Stimulated activated naive B cell treated with anti-CD40 and anti-IgM and Interleukin-4, amounts not matched to agents 10 μg/mL and 1 μg/mL and 100 μg/mL, for 72 hours (primary cell): ENCODE data around the gene GZMH.
"Not testable (repeated sequence)": the region's sequence is repeated elsewhere in the genome, so short reads cannot be mapped to it uniquely, and the experiment has no call there.

Source experiments
- ATAC-seq, 2 donors: fragments of 150-1000 bp; cut with Tn5 transposase; replicated peaks; 2 replicates each; pipeline ENCODE4 v1.10.0; 2021; ENCODE audit warnings: moderate library complexity in 1 of 2
- DNase-seq: peaks from one replicate; pipeline ENCODE4 v3.0.0; 2021
- H3K27ac Mint-ChIP-seq: one replicate; pipeline ENCODE4 v1.8.0; 2022; ENCODE audit warnings: mild to moderate bottlenecking, mixed read lengths
- H3K27me3 Mint-ChIP-seq, 2 donors: one replicate each; pipeline ENCODE4 v1.8.0; 2022; ENCODE audit warnings: mixed read lengths in 2 of 2
- H3K36me3 Mint-ChIP-seq, 2 donors: one replicate each; pipeline ENCODE4 v1.8.0; 2022; ENCODE audit warnings: mixed read lengths in 2 of 2, mild to moderate bottlenecking in 1 of 2
- H3K4me1 Mint-ChIP-seq, 2 donors: one replicate each; pipeline ENCODE4 v1.8.0; 2022; ENCODE audit warnings: mixed read lengths in 2 of 2, mild to moderate bottlenecking in 1 of 2
- H3K4me3 Mint-ChIP-seq, 2 donors: one replicate each; pipeline ENCODE4 v1.8.0; 2022; ENCODE audit warnings: mild to moderate bottlenecking in 2 of 2, mixed read lengths in 2 of 2, moderate library complexity in 1 of 2
- H3K9me3 Mint-ChIP-seq, 2 donors: one replicate each; pipeline ENCODE4 v1.8.0; 2022; ENCODE audit warnings: mixed read lengths in 2 of 2, mild to moderate bottlenecking in 1 of 2

The GZMH gene

GRCh38 chr14:24613241-24613640, 3.8 kb upstream of the GZMH start:
- Mint-ChIP-seq H3K4me1 (peaks cover 22 to 34% of the 10 kb centered on the region in 2 donors), H3K36me3 (peaks cover 3 to 5% of the 10 kb centered on the region in 2 donors), H3K9me3 (peaks cover 4 to 5% of the 10 kb centered on the region in 2 donors), H3K4me3 (no peak overlapping the region), H3K27me3 (no peaks in the 10 kb centered on the region), H3K27ac (no peak overlapping the region)
- ATAC-seq (peak; percentile 75 to 80), DNase-seq (no peak)

- Mint-ChIP-seq H3K36me3 (peaks cover 3 to 5% of the 10 kb centered on the region in 2 donors), H3K4me3 (no peak overlapping the region), H3K27me3 (no peaks in the 10 kb centered on the region), H3K9me3 (peaks cover 0 to 3% of the 10 kb centered on the region in 2 donors), H3K27ac (no peak overlapping the region), H3K4me1 (peaks cover 27 to 43% of the 10 kb centered on the region in 2 donors)
- DNase-seq = no peak
- ATAC-seq = no peak
These were observed 2.7 kb upstream of the GZMH start for GRCh38 chr14:24612196-24612595.

- H3K9me3 Mint-ChIP-seq = peaks cover 0 to 3% of the 10 kb centered on the region in 2 donors
- peak overlapping the region; percentile 56 for H3K27ac Mint-ChIP-seq
- H3K4me1 Mint-ChIP-seq = peaks cover 31 to 52% of the 10 kb centered on the region in 2 donors
- no peak for DNase-seq
- H3K27me3 Mint-ChIP-seq = peaks cover 0 to 6% of the 10 kb centered on the region in 2 donors
- peak; percentile 47 to 51 for ATAC-seq
- H3K36me3 Mint-ChIP-seq = peaks cover 3 to 4% of the 10 kb centered on the region in 2 donors
- H3K4me3 Mint-ChIP-seq = no peak overlapping the region
These were observed 1.6 kb downstream of the GZMH start for GRCh38 chr14:24607635-24608514.

- ATAC-seq (peak; percentile 31 to 37), DNase-seq (no peak)
- H3K9me3 Mint-ChIP-seq = no peaks in the 10 kb centered on the region
- no peak overlapping the region for H3K4me3 Mint-ChIP-seq
- H3K36me3 Mint-ChIP-seq = no peaks in the 10 kb centered on the region
- peaks cover 0 to 7% of the 10 kb centered on the region in 2 donors for H3K27me3 Mint-ChIP-seq
- H3K4me1 Mint-ChIP-seq = peaks cover 24 to 44% of the 10 kb centered on the region in 2 donors
- H3K27ac Mint-ChIP-seq = peak overlapping the region; percentile 56
These were observed 2.4 kb downstream of the GZMH start for GRCh38 chr14:24607081-24607480.

GRCh38 chr14:24606297-24606696, 3.2 kb downstream of the GZMH start:
- Mint-ChIP-seq H3K27ac (peak overlapping the region; percentile 9), H3K36me3 (no peaks in the 10 kb centered on the region), H3K4me1 (peaks cover 22 to 43% of the 10 kb centered on the region in 2 donors), H3K4me3 (no peak overlapping the region), H3K27me3 (peaks cover 3 to 11% of the 10 kb centered on the region in 2 donors), H3K9me3 (no peaks in the 10 kb centered on the region)
- no peak for DNase-seq
- no peak for ATAC-seq

GRCh38 chr14:24605435-24606190, 3.9 kb downstream of the GZMH start:
- DNase-seq (peak; percentile 56), ATAC-seq (peak; percentile 92 to 93)
- H3K4me1 Mint-ChIP-seq = peaks cover 22 to 43% of the 10 kb centered on the region in 2 donors
- no peaks in the 10 kb centered on the region for H3K36me3 Mint-ChIP-seq
- no peak overlapping the region for H3K4me3 Mint-ChIP-seq
- H3K9me3 Mint-ChIP-seq = no peaks in the 10 kb centered on the region
- H3K27me3 Mint-ChIP-seq = peaks cover 8 to 16% of the 10 kb centered on the region in 2 donors
- peak overlapping the region; percentile 84 for H3K27ac Mint-ChIP-seq

- no peaks in the 10 kb centered on the region for H3K4me1 Mint-ChIP-seq
- no peak for ATAC-seq
- DNase-seq = no peak
These were observed 12.1 kb downstream of the GZMH start for GRCh38 chr14:24597403-24597802.

GRCh38 chr14:24595073-24595808, 14.2 kb downstream of the GZMH start:
- ATAC-seq (no peak), DNase-seq (no peak)
- Mint-ChIP-seq H3K9me3 (peaks cover 28 to 43% of the 10 kb centered on the region in 2 donors), H3K4me1 (no peaks in the 10 kb centered on the region), H3K27me3 (peaks cover 48 to 71% of the 10 kb centered on the region in 2 donors), H3K27ac (no peak overlapping the region), H3K4me3 (no peak overlapping the region), H3K36me3 (peaks cover 10 to 22% of the 10 kb centered on the region in 2 donors)

More at GRCh38 chr14:24597403-24597802, 12.1 kb downstream of the GZMH start:
- H3K36me3 Mint-ChIP-seq = peaks cover 10 to 22% of the 10 kb centered on the region in 2 donors
- H3K9me3 Mint-ChIP-seq = peaks cover 27 to 43% of the 10 kb centered on the region in 2 donors
- H3K27ac Mint-ChIP-seq = peak overlapping the region; percentile 68
- peaks cover 51 to 68% of the 10 kb centered on the region in 2 donors for H3K27me3 Mint-ChIP-seq
- no peak overlapping the region for H3K4me3 Mint-ChIP-seq

- not testable (repeated sequence) for ATAC-seq, H3K4me3 Mint-ChIP-seq, H3K27ac Mint-ChIP-seq, H3K4me1 Mint-ChIP-seq, DNase-seq
- peaks cover 24 to 31% of the 10 kb centered on the region in 2 donors for H3K9me3 Mint-ChIP-seq
- H3K36me3 Mint-ChIP-seq = peaks cover 6 to 12% of the 10 kb centered on the region in 2 donors
- H3K27me3 Mint-ChIP-seq = peaks cover 39 to 63% of the 10 kb centered on the region in 2 donors
These were observed 18.5 kb downstream of the GZMH start for GRCh38 chr14:24591004-24591403.

GRCh38 chr14:24584402-24584801, 25.1 kb downstream of the GZMH start:
- ATAC-seq, H3K4me3 Mint-ChIP-seq, H3K4me1 Mint-ChIP-seq, H3K36me3 Mint-ChIP-seq, DNase-seq, H3K27ac Mint-ChIP-seq: not testable (repeated sequence)
- Mint-ChIP-seq H3K27me3 (peaks cover 12 to 24% of the 10 kb centered on the region in 2 donors), H3K9me3 (peaks cover 13 to 18% of the 10 kb centered on the region in 2 donors)

GRCh38 chr14:24578558-24578957, 30.9 kb downstream of the GZMH start:
- Mint-ChIP-seq H3K27ac (no peak overlapping the region), H3K9me3 (no peaks in the 10 kb centered on the region), H3K36me3 (no peaks in the 10 kb centered on the region), H3K4me1 (no peaks in the 10 kb centered on the region), H3K27me3 (peaks cover 15 to 22% of the 10 kb centered on the region in 2 donors), H3K4me3 (no peak overlapping the region)
- DNase-seq (no peak), ATAC-seq (no peak)

- DNase-seq (no peak), ATAC-seq (no peak)
- no peak overlapping the region for H3K27ac Mint-ChIP-seq
- H3K36me3 Mint-ChIP-seq = no peaks in the 10 kb centered on the region
- no peak overlapping the region for H3K4me3 Mint-ChIP-seq
- H3K4me1 Mint-ChIP-seq = no peaks in the 10 kb centered on the region
- no peaks in the 10 kb centered on the region for H3K9me3 Mint-ChIP-seq
- H3K27me3 Mint-ChIP-seq = peaks cover 19 to 22% of the 10 kb centered on the region in 2 donors
These were observed 32.7 kb downstream of the GZMH start for GRCh38 chr14:24576771-24577170.

- Mint-ChIP-seq H3K27me3 (peaks cover 19 to 25% of the 10 kb centered on the region in 2 donors), H3K9me3 (no peaks in the 10 kb centered on the region), H3K4me3 (no peak within 1 kb of the TSS), H3K4me1 (peaks cover 1 to 3% of the 10 kb centered on the region in 2 donors), H3K36me3 (no peaks in the 10 kb centered on the region), H3K27ac (no peak within 1 kb of the TSS)
- ATAC-seq (no peak), DNase-seq (no peak)
These were observed 33.3 kb downstream of the GZMH start, which contains the start of gene CTSG for GRCh38 chr14:24576182-24576581. Gene CTSG (minus strand): TSS chr14:24576250. CDS start chr14:24576223, 27 bp downstream.
